GM23338 (cell line): ENCODE measurements around the gene ASL. TPM values are rescaled to one million over a fixed set of nuclear protein-coding genes. Genes with fewer than 3 reads are reported as not detected.

Experiments used
- ATAC-seq: fragments of 200-7000 bp; cut with Tn5 transposase; 3 replicates; pipeline ENCODE4 v1.9.1; 2020
- DNase-seq: peaks from one replicate; pipeline ENCODE4 v3.0.0-alpha.2; 2015; ENCODE audit warnings: low spot score
- H2AFZ ChIP-seq: fragments of 200-600 bp; sonication (generic); 2 replicates; pipeline ENCODE4 v1.8.0; 2016; ENCODE audit warnings: antibody characterized with exemption, mild to moderate bottlenecking, moderate library complexity
- H3F3A ChIP-seq: fragments of 200-600 bp; sonication (generic); replicated peaks from 2 replicates; pipeline ENCODE4 v1.8.0; 2017; ENCODE audit warnings: antibody characterized with exemption, mixed run types, low read depth
- H3K27ac ChIP-seq: fragments of 200-600 bp; sonication (generic); 2 replicates; pipeline ENCODE4 v1.6.1; 2016; ENCODE audit warnings: low read depth
- H3K27me3 ChIP-seq: fragments of 200-600 bp; sonication (generic); 2 replicates; pipeline ENCODE4 v1.8.0; 2016; ENCODE audit warnings: mild to moderate bottlenecking, mixed run types, moderate library complexity; ENCODE audit not compliant: insufficient read depth
- H3K36me3 ChIP-seq: fragments of 200-600 bp; sonication (generic); 2 replicates; pipeline ENCODE4 v1.8.0; 2016; ENCODE audit warnings: mild to moderate bottlenecking; ENCODE audit not compliant: insufficient read depth
- H3K4me1 ChIP-seq: fragments of 200-600 bp; sonication (generic); 2 replicates; pipeline ENCODE4 v1.8.0; 2016; ENCODE audit warnings: mild to moderate bottlenecking, moderate library complexity; ENCODE audit not compliant: insufficient read depth
- H3K4me2 ChIP-seq: fragments of 200-600 bp; sonication (generic); 2 replicates; pipeline ENCODE4 v1.7.1; 2017; ENCODE audit warnings: mixed run types
- H3K4me3 ChIP-seq: fragments of 200-600 bp; sonication (generic); 2 replicates; pipeline ENCODE4 v1.6.1; 2016; ENCODE audit warnings: mixed run types
- H3K79me2 ChIP-seq: fragments of 200-600 bp; sonication (generic); replicated peaks from 2 replicates; pipeline ENCODE4 v1.8.0; 2017; ENCODE audit warnings: mild to moderate bottlenecking; ENCODE audit not compliant: insufficient read depth
- H3K9me2 ChIP-seq: fragments of 200-600 bp; sonication (generic); 2 replicates; pipeline ENCODE4 v1.8.0; 2017; ENCODE audit not compliant: insufficient read depth
- H4K20me1 ChIP-seq: fragments of 200-600 bp; sonication (generic); replicated peaks from 2 replicates; pipeline ENCODE4 v1.8.0; 2017; ENCODE audit warnings: mild to moderate bottlenecking; ENCODE audit not compliant: insufficient read depth
- H3K27ac Mint-ChIP-seq: 2 replicates; pipeline ENCODE4 v1.8.0; 2020; ENCODE audit warnings: inconsistent platforms, mild to moderate bottlenecking, moderate library complexity, mixed read lengths
- H3K27me3 Mint-ChIP-seq: 3 replicates; pipeline ENCODE4 v1.8.0; 2022; ENCODE audit warnings: low read depth, mild to moderate bottlenecking, moderate library complexity, mixed read lengths, inconsistent platforms; ENCODE audit not compliant: insufficient read depth, poor library complexity
- H3K36me3 Mint-ChIP-seq: 3 replicates; pipeline ENCODE4 v1.8.0; 2021; ENCODE audit warnings: low read depth, mild to moderate bottlenecking, inconsistent platforms, moderate library complexity, mixed read lengths
- H3K4me1 Mint-ChIP-seq: 3 replicates; pipeline ENCODE4 v1.8.0; 2020; ENCODE audit warnings: mild to moderate bottlenecking, inconsistent platforms, mixed read lengths
- H3K4me3 Mint-ChIP-seq: 3 replicates; pipeline ENCODE4 v1.8.0; 2021; ENCODE audit warnings: moderate library complexity, mild to moderate bottlenecking, inconsistent platforms, mixed read lengths
- H3K9me3 Mint-ChIP-seq: 3 replicates; pipeline ENCODE4 v1.8.0; 2020; ENCODE audit warnings: moderate library complexity, mild to moderate bottlenecking, inconsistent platforms, mixed read lengths
- CREB1 ChIP-seq: fragments of 250-450 bp; sonication (Bioruptor Pico); IDR thresholded peaks from 2 replicates; pipeline ENCODE4 v1.5.0; 2020; ENCODE audit warnings: low read depth, mild to moderate bottlenecking, moderate library complexity
- EZH2 ChIP-seq: fragments of 200-600 bp; sonication (generic); IDR thresholded peaks from one replicate; pipeline ENCODE4 v1.8.0; 2017; ENCODE audit warnings: antibody characterized with exemption, mild to moderate bottlenecking, low read depth; ENCODE audit not compliant: unreplicated experiment
- EZH2phosphoT487 ChIP-seq: fragments of 200-600 bp; sonication (generic); IDR thresholded peaks from one replicate; pipeline ENCODE4 v1.8.1; 2018; ENCODE audit warnings: antibody characterized with exemption; ENCODE audit not compliant: unreplicated experiment
- JUNB ChIP-seq: IDR thresholded peaks from one replicate; pipeline ENCODE4 v1.6.1; 2016; ENCODE audit warnings: antibody characterized with exemption; ENCODE audit not compliant: unreplicated experiment
- NANOG ChIP-seq: IDR thresholded peaks from 2 replicates; pipeline ENCODE4 v1.6.1; 2016; ENCODE audit warnings: antibody characterized with exemption, borderline replicate concordance
- POLR2AphosphoS5 ChIP-seq: IDR thresholded peaks from 2 replicates; pipeline ENCODE4 v1.6.1; 2016; ENCODE audit warnings: antibody characterized with exemption, low read depth
- STAT1 ChIP-seq: IDR thresholded peaks from one replicate; pipeline ENCODE4 v1.6.1; 2016; ENCODE audit warnings: antibody characterized with exemption; ENCODE audit not compliant: unreplicated experiment
- ZNF114 ChIP-seq: fragments of 250-450 bp; sonication (Bioruptor Pico); IDR thresholded peaks from 2 replicates; pipeline ENCODE4 v1.5.0; 2020; ENCODE audit warnings: mild to moderate bottlenecking, moderate library complexity
- ZNF331 ChIP-seq: fragments of 250-450 bp; sonication (Bioruptor Pico); IDR thresholded peaks from 2 replicates; pipeline ENCODE4 v1.5.0; 2020; ENCODE audit warnings: low read depth, mild to moderate bottlenecking, moderate library complexity
- polyA plus RNA-seq: library from polyadenylated mRNA; unstranded; fragments of >200 nt; fragmentation: Nextera tagmentation; extraction: Ambion mirVana; gene quantifications from 2 replicates; pipeline ENCODE4 v1.2.1, GENCODE V29; 2016
- total RNA-seq: library from RNA; depleted of rRNA; stranded (reverse); fragments of >200 nt; shearing (Covaris generic); gene quantifications from 2 replicates; pipeline ENCODE4 v1.2.3, GENCODE V29; 2014
- TF ChIP-seq, protein P1 (sequence below), 2 experiments: fragments of 200-600 bp in 1 of 2; sonication (generic) in 1 of 2; conservative IDR thresholded peaks; 2 replicates each; pipeline versions ENCODE4 v1.5.1 to v1.6.1; 2016 to 2017; ENCODE audit warnings: antibody characterized with exemption in 2 of 2, low read depth in 2 of 2, mild to moderate bottlenecking in 2 of 2, moderate library complexity in 1 of 2
- TF ChIP-seq, protein P2 (sequence below): IDR thresholded peaks from one replicate; pipeline ENCODE4 v1.6.1; 2018; ENCODE audit warnings: antibody characterized with exemption; ENCODE audit not compliant: unreplicated experiment

Gene ASL
- total and polyA plus RNA-seq, 2 experiments from 2014 or later: 14.9 to 36.9 TPM

DNA sequence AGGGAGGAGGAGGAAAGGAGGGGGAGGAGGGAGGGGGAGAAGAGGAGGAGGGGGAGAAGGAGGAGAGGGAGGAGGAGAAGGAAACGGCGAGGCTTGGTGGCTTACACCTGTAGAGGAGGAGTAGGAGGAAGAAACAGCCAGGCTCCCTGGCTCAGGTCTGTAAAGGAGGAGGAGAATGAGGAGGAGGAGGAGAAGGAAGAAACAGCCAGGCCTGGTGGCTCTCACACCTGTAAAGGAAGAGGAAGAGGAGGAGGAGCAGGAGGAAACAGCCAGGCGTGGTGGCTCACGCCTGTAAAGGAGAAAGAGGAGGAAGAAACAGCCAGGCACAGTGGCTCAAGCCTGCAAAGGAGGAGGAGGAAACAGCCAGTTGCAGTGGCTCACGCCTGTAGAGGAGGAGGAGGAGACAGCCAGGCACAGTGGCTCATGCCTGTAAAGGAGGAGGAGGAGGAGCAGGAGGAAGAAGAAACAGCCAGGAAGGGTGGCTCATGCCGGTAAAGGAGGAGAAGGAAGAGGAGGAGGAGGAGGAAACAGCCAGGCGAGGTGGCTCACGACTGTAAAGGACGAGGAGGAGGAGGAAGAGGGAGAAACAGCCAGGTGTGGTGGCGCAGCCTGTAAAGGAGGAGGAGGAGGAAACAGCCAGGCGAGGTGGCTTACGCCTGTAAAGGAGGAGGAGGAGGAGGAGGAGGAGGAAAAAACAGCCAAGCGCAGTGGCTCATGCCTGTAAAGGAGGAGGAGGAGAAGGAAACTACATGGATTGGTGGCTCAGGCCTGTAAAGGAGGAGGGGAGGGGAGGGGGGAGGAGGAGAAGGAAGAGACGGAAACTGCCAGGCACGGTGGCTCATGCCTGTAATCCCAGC, 24.2 kb downstream of the ASL start:
- Histone ChIP-seq H3K27me3 (no peaks in the 10 kb centered on the region), H4K20me1 (no peaks in the 10 kb centered on the region), H3K4me2 (peak overlapping the region; percentile 65), H3K4me3 (peak overlapping the region; percentile 37; the same call in 1 of the 2 replicates), H3K27ac (peak overlapping the region; percentile 69; the same call in 1 of the 2 replicates), H3K79me2 (no peaks in the 10 kb centered on the region), H3K9me2 (no peaks in the 10 kb centered on the region), H2AFZ (peak overlapping the region; percentile 63; the same call in 1 of the 2 replicates), H3K4me1 (no peaks in the 10 kb centered on the region), H3K36me3 (no peaks in the 10 kb centered on the region), H3F3A (no peaks in the 10 kb centered on the region)
- Mint-ChIP-seq H3K27ac (peak overlapping the region; percentile 89), H3K4me1 (peaks cover 8% of the 10 kb centered on the region), H3K36me3 (no peaks in the 10 kb centered on the region), H3K9me3 (no peaks in the 10 kb centered on the region; the same call in 1 of the 3 replicates), H3K27me3 (peaks cover 10% of the 10 kb centered on the region), H3K4me3 (peak overlapping the region; percentile 63)
- TF ChIP-seq JUNB: no peak
- TF ChIP-seq ZNF331 (CRISPR knock-in tag): 0 out of 2 replicates have a peak, but pooled peaks have one; percentile 18
- TF ChIP-seq EZH2phosphoT487: no peak
- TF ChIP-seq CREB1 (CRISPR knock-in tag): 0 out of 2 replicates have a peak, but pooled peaks have one; percentile 43
- DNase-seq (peak; percentile 77), ATAC-seq (peak; percentile 93)

DNA sequence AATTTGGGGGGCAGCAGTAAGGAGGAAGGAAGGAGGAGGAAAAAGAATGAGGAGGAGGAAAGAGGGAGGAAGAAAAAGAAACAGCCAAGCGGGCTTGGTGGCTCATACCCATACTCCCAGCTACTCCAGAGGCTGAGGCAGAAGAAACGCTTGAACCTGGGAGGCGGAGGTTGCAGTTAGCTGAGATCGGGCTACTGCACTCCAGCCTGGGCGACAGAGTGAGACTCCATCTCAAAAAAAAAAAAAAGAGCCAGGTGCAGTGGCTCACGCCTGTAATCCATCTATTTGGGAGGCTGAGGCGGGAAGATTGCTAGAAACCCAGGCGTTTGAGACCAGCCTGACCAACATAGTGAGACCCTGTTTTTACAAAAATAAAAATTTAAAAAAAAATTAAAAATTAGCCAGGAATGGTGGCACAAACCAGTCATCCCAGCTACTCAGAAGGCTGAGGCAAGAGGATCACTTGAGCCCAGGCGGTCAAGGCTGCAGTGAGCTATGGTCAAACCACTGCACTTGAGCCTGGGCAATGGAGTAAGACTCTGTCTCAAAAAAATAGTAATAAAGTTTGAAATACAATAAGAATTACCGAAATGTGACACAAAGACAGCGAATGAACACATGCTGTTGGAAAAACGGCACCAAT, 24.9 kb downstream of the ASL start:
- Histone ChIP-seq H2AFZ (peak overlapping the region; percentile 63; the same call in 1 of the 2 replicates), H3K4me3 (0 out of 2 replicates have a peak overlapping the region, but pooled peaks have one; percentile 24), H3K79me2 (no peaks in the 10 kb centered on the region), H4K20me1 (no peaks in the 10 kb centered on the region), H3K9me2 (no peaks in the 10 kb centered on the region), H3K27ac (no peak overlapping the region), H3K27me3 (no peaks in the 10 kb centered on the region), H3K4me1 (peaks cover 2% of the 10 kb centered on the region; the same call in 1 of the 2 replicates), H3K36me3 (no peaks in the 10 kb centered on the region), H3K4me2 (no peak overlapping the region), H3F3A (no peaks in the 10 kb centered on the region)
- DNase-seq (no peak), ATAC-seq (peak; percentile 14)
- peaks cover 10% of the 10 kb centered on the region for H3K27me3 Mint-ChIP-seq
- H3K9me3 Mint-ChIP-seq: no peaks in the 10 kb centered on the region; the same call in 1 of the 3 replicates
- peak overlapping the region; percentile 89; the same call in 1 of the 2 replicates for H3K27ac Mint-ChIP-seq
- no peaks in the 10 kb centered on the region for H3K36me3 Mint-ChIP-seq
- peak overlapping the region; percentile 63; the same call in 2 of the 3 replicates for H3K4me3 Mint-ChIP-seq
- peaks cover 11% of the 10 kb centered on the region for H3K4me1 Mint-ChIP-seq
- TF ChIP-seq CREB1 (CRISPR knock-in tag) (no peak), ZNF114 (no peak), NANOG (no peak), JUNB (no peak), STAT1 (no peak), EZH2phosphoT487 (no peak), EZH2 (no peak), POLR2AphosphoS5 (no peak)
- TF ChIP-seq, protein P1, sequence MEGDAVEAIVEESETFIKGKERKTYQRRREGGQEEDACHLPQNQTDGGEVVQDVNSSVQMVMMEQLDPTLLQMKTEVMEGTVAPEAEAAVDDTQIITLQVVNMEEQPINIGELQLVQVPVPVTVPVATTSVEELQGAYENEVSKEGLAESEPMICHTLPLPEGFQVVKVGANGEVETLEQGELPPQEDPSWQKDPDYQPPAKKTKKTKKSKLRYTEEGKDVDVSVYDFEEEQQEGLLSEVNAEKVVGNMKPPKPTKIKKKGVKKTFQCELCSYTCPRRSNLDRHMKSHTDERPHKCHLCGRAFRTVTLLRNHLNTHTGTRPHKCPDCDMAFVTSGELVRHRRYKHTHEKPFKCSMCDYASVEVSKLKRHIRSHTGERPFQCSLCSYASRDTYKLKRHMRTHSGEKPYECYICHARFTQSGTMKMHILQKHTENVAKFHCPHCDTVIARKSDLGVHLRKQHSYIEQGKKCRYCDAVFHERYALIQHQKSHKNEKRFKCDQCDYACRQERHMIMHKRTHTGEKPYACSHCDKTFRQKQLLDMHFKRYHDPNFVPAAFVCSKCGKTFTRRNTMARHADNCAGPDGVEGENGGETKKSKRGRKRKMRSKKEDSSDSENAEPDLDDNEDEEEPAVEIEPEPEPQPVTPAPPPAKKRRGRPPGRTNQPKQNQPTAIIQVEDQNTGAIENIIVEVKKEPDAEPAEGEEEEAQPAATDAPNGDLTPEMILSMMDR (conservative IDR thresholded peaks at IDR 0.05; ENCODE audit: low read depth in 2 of 2): no peak
- TF ChIP-seq, protein P2, sequence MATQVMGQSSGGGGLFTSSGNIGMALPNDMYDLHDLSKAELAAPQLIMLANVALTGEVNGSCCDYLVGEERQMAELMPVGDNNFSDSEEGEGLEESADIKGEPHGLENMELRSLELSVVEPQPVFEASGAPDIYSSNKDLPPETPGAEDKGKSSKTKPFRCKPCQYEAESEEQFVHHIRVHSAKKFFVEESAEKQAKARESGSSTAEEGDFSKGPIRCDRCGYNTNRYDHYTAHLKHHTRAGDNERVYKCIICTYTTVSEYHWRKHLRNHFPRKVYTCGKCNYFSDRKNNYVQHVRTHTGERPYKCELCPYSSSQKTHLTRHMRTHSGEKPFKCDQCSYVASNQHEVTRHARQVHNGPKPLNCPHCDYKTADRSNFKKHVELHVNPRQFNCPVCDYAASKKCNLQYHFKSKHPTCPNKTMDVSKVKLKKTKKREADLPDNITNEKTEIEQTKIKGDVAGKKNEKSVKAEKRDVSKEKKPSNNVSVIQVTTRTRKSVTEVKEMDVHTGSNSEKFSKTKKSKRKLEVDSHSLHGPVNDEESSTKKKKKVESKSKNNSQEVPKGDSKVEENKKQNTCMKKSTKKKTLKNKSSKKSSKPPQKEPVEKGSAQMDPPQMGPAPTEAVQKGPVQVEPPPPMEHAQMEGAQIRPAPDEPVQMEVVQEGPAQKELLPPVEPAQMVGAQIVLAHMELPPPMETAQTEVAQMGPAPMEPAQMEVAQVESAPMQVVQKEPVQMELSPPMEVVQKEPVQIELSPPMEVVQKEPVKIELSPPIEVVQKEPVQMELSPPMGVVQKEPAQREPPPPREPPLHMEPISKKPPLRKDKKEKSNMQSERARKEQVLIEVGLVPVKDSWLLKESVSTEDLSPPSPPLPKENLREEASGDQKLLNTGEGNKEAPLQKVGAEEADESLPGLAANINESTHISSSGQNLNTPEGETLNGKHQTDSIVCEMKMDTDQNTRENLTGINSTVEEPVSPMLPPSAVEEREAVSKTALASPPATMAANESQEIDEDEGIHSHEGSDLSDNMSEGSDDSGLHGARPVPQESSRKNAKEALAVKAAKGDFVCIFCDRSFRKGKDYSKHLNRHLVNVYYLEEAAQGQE: no peak
